ENCODE data around the gene ZFYVE28.

The ZFYVE28 gene

GRCh38 chr4:2348786-2349185 lies 69.7 kb downstream of the ZFYVE28 start:
- Histone ChIP-seq H3K4me3 (ENCODE audit: low read length) (no peak overlapping the region), H3K36me3 (ENCODE audit: control insufficient read depth, insufficient read depth, low read length) (no peaks in the 10 kb centered on the region), H3K4me1 (ENCODE audit: control insufficient read depth, low read depth, low read length) (no peaks in the 10 kb centered on the region), H2BK120ac (ENCODE audit: low read depth, low read length) (no peak overlapping the region), H3K27me3 (ENCODE audit: insufficient read depth, low read length, poor library complexity) (no peaks in the 10 kb centered on the region), H3K4me2 (ENCODE audit: low read length) (no peak overlapping the region), H4K5ac (ENCODE audit: low read length) (no peak overlapping the region), H3K4ac (ENCODE audit: low read depth, low read length) (no peak overlapping the region), H3K18ac (ENCODE audit: low read length) (no peak overlapping the region), H2AK5ac (ENCODE audit: low read length) (no peak overlapping the region), H3K56ac (ENCODE audit: low read length) (no peak overlapping the region), H2BK15ac (replicated peaks; ENCODE audit: low read depth) (no peak overlapping the region), H3K23ac (ENCODE audit: low read length) (no peak overlapping the region), H3K27ac (ENCODE audit: low read depth, low read length) (no peak overlapping the region), H4K8ac (ENCODE audit: low read depth, low read length) (no peak overlapping the region), H3K9ac (ENCODE audit: low read length) (no peak overlapping the region), H2BK5ac (ENCODE audit: low read length) (no peak overlapping the region), H3K79me2 (ENCODE audit: control insufficient read depth, insufficient read depth, low read length) (no peaks in the 10 kb centered on the region), H3K79me1 (ENCODE audit: low read length) (no peaks in the 10 kb centered on the region)
- DNase-seq = no peak
- no CpG with 5 or more reads among the region's 3 CpGs for WGBS (ENCODE audit: extremely low coverage, insufficient coverage, low lambda C conversion rate)

- Histone ChIP-seq H3K18ac (ENCODE audit: low read length) (no peak overlapping the region), H3K4me3 (ENCODE audit: low read length) (no peak overlapping the region), H3K27ac (ENCODE audit: low read depth, low read length) (no peak overlapping the region), H4K5ac (ENCODE audit: low read length) (no peak overlapping the region), H3K56ac (ENCODE audit: low read length) (no peak overlapping the region), H3K4ac (ENCODE audit: low read depth, low read length) (no peak overlapping the region), H3K79me2 (ENCODE audit: control insufficient read depth, insufficient read depth, low read length) (no peaks in the 10 kb centered on the region), H4K8ac (ENCODE audit: low read depth, low read length) (no peak overlapping the region), H2BK120ac (ENCODE audit: low read depth, low read length) (no peak overlapping the region), H3K79me1 (ENCODE audit: low read length) (no peaks in the 10 kb centered on the region), H3K36me3 (ENCODE audit: control insufficient read depth, insufficient read depth, low read length) (no peaks in the 10 kb centered on the region), H3K4me1 (ENCODE audit: control insufficient read depth, low read depth, low read length) (no peaks in the 10 kb centered on the region), H2BK15ac (replicated peaks; ENCODE audit: low read depth) (no peak overlapping the region), H3K9ac (ENCODE audit: low read length) (no peak overlapping the region), H2BK5ac (ENCODE audit: low read length) (no peak overlapping the region), H2AK5ac (ENCODE audit: low read length) (no peak overlapping the region), H3K27me3 (ENCODE audit: insufficient read depth, low read length, poor library complexity) (no peaks in the 10 kb centered on the region), H3K23ac (ENCODE audit: low read length) (no peak overlapping the region), H3K4me2 (ENCODE audit: low read length) (no peak overlapping the region)
- no CpG with 5 or more reads among the region's 4 CpGs for WGBS (ENCODE audit: extremely low coverage, insufficient coverage, low lambda C conversion rate)
- DNase-seq = no peak
Measured at GRCh38 chr4:2347190-2347589, 71.3 kb downstream of the ZFYVE28 start.

- Histone ChIP-seq H3K4ac (ENCODE audit: low read depth, low read length) (no peak overlapping the region), H4K8ac (ENCODE audit: low read depth, low read length) (no peak overlapping the region), H3K27me3 (ENCODE audit: insufficient read depth, low read length, poor library complexity) (no peaks in the 10 kb centered on the region), H2BK15ac (replicated peaks; ENCODE audit: low read depth) (no peak overlapping the region), H3K4me2 (ENCODE audit: low read length) (no peak overlapping the region), H3K79me2 (ENCODE audit: control insufficient read depth, insufficient read depth, low read length) (no peaks in the 10 kb centered on the region), H3K4me3 (ENCODE audit: low read length) (no peak overlapping the region), H3K23ac (ENCODE audit: low read length) (no peak overlapping the region), H3K9ac (ENCODE audit: low read length) (no peak overlapping the region), H3K56ac (ENCODE audit: low read length) (no peak overlapping the region), H3K36me3 (ENCODE audit: control insufficient read depth, insufficient read depth, low read length) (no peaks in the 10 kb centered on the region), H3K4me1 (ENCODE audit: control insufficient read depth, low read depth, low read length) (no peaks in the 10 kb centered on the region), H3K79me1 (ENCODE audit: low read length) (no peaks in the 10 kb centered on the region), H2AK5ac (ENCODE audit: low read length) (no peak overlapping the region), H4K5ac (ENCODE audit: low read length) (no peak overlapping the region), H3K18ac (ENCODE audit: low read length) (no peak overlapping the region), H3K27ac (ENCODE audit: low read depth, low read length) (no peak overlapping the region), H2BK5ac (ENCODE audit: low read length) (no peak overlapping the region), H2BK120ac (ENCODE audit: low read depth, low read length) (no peak overlapping the region)
- DNase-seq = no peak
- WGBS (ENCODE audit: extremely low coverage, insufficient coverage, low lambda C conversion rate) = no CpG with 5 or more reads among the region's 2 CpGs
Measured at GRCh38 chr4:2343476-2343875, 75.0 kb downstream of the ZFYVE28 start.

- no peak overlapping the region for H3K27ac ChIP-seq (ENCODE audit: low read depth, low read length)
- H3K4ac ChIP-seq (ENCODE audit: low read depth, low read length) = no peak overlapping the region
Measured at GRCh38 chr4:2341911-2342652, 76.4 kb downstream of the ZFYVE28 start.

DNA sequence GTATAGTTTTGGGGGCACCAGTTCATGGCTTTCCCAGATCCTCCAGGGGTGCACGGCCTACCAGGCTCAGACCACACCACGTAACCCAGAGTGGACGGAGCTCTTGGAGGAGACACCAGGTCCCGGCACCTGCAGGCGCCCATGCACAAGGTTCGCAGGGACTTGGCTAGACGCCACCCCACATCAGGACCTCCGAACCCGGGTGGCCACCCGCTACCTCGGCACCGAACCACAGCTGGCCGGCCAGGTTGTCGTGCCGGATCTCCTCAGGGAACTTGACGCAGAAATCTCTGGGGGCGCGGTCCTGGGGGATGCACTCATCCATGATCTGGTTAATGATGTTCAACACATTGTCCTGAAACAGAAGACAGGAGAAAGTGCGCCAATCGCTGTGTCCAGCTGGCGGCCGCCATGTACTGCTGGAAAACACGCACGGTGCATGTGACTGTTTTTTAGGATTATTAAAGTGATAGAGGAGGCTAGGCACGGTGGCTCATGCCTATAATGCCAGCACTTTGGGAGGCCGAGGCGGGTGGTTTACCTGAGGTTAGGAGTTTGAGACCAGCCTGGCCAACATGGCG lies 77.1 kb downstream of the ZFYVE28 start:
- no peaks in the 10 kb centered on the region for H3K79me2 ChIP-seq (ENCODE audit: control insufficient read depth, insufficient read depth, low read length)
- no peak overlapping the region for H3K23ac ChIP-seq (ENCODE audit: low read length)
- H3K79me1 ChIP-seq (ENCODE audit: low read length) = no peaks in the 10 kb centered on the region
- H3K4ac ChIP-seq (ENCODE audit: low read depth, low read length) = no peak overlapping the region
- no peak overlapping the region for H2BK15ac ChIP-seq (replicated peaks; ENCODE audit: low read depth)
- no peak for DNase-seq
- H3K4me2 ChIP-seq (ENCODE audit: low read length) = no peak overlapping the region
- no peak overlapping the region for H3K56ac ChIP-seq (ENCODE audit: low read length)
- H2BK5ac ChIP-seq (ENCODE audit: low read length) = no peak overlapping the region
- H4K5ac ChIP-seq (ENCODE audit: low read length) = no peak overlapping the region
- H3K27ac ChIP-seq (ENCODE audit: low read depth, low read length) = no peak overlapping the region
- H3K18ac ChIP-seq (ENCODE audit: low read length) = no peak overlapping the region
- H3K27me3 ChIP-seq (ENCODE audit: insufficient read depth, low read length, poor library complexity) = no peaks in the 10 kb centered on the region
- no peak overlapping the region for H3K9ac ChIP-seq (ENCODE audit: low read length)
- H3K4me3 ChIP-seq (ENCODE audit: low read length) = no peak overlapping the region
- no peak overlapping the region for H4K8ac ChIP-seq (ENCODE audit: low read depth, low read length)
- no peaks in the 10 kb centered on the region for H3K4me1 ChIP-seq (ENCODE audit: control insufficient read depth, low read depth, low read length)
- no peak overlapping the region for H2BK120ac ChIP-seq (ENCODE audit: low read depth, low read length)
- no peaks in the 10 kb centered on the region for H3K36me3 ChIP-seq (ENCODE audit: control insufficient read depth, insufficient read depth, low read length)
- WGBS (ENCODE audit: extremely low coverage, insufficient coverage, low lambda C conversion rate) = no CpG with 5 or more reads among the region's 28 CpGs
- H2AK5ac ChIP-seq (ENCODE audit: low read length) = no peak overlapping the region

More at GRCh38 chr4:2341911-2342652, 76.4 kb downstream of the ZFYVE28 start:
- H3K23ac ChIP-seq (ENCODE audit: low read length) = no peak overlapping the region
- H2AK5ac ChIP-seq (ENCODE audit: low read length) = no peak overlapping the region
- H3K27me3 ChIP-seq (ENCODE audit: insufficient read depth, low read length, poor library complexity) = no peaks in the 10 kb centered on the region
- H4K5ac ChIP-seq (ENCODE audit: low read length) = no peak overlapping the region
- no peaks in the 10 kb centered on the region for H3K36me3 ChIP-seq (ENCODE audit: control insufficient read depth, insufficient read depth, low read length)
- H3K4me3 ChIP-seq (ENCODE audit: low read length) = no peak overlapping the region
- H3K9ac ChIP-seq (ENCODE audit: low read length) = no peak overlapping the region
- no peak overlapping the region for H3K18ac ChIP-seq (ENCODE audit: low read length)
- WGBS (ENCODE audit: extremely low coverage, insufficient coverage, low lambda C conversion rate) = no CpG with 5 or more reads among the region's 16 CpGs
- DNase-seq = no peak
- no peak overlapping the region for H3K4me2 ChIP-seq (ENCODE audit: low read length)
- no peaks in the 10 kb centered on the region for H3K4me1 ChIP-seq (ENCODE audit: control insufficient read depth, low read depth, low read length)
- no peaks in the 10 kb centered on the region for H3K79me1 ChIP-seq (ENCODE audit: low read length)
- H3K79me2 ChIP-seq (ENCODE audit: control insufficient read depth, insufficient read depth, low read length) = no peaks in the 10 kb centered on the region
- no peak overlapping the region for H3K56ac ChIP-seq (ENCODE audit: low read length)
- H2BK15ac ChIP-seq (replicated peaks; ENCODE audit: low read depth) = no peak overlapping the region
- no peak overlapping the region for H2BK5ac ChIP-seq (ENCODE audit: low read length)
- no peak overlapping the region for H2BK120ac ChIP-seq (ENCODE audit: low read depth, low read length)
- no peak overlapping the region for H4K8ac ChIP-seq (ENCODE audit: low read depth, low read length)
